ENCODE results near the gene CNNM1.

The CNNM1 gene

DNA sequence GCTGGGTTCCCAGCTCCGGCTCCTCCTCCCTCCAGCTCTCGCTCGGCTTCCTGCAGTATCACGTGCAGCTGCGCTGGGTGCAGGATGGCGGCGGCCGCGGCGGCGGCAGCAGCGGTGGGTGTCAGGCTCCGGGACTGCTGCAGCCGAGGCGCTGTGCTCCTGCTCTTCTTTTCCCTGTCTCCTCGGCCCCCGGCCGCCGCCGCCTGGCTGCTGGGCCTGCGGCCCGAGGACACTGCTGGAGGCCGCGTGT lies at the start of gene CNNM1:
Gene CNNM1 (plus strand): TSS at position 53 of the 250 bp plus-strand sequence. CDS start 32 bp downstream, at position 85.
- Mint-ChIP-seq H3K4me3 (peak within 1 kb of the TSS; percentile 41), H3K36me3 (ENCODE audit: low read depth) (peaks cover 4% of the 10 kb centered on the region), H3K27me3 (ENCODE audit: low read depth) (peaks cover 44% of the 10 kb centered on the region), H3K27ac (no peak within 1 kb of the TSS), H3K9me3 (no peaks in the 10 kb centered on the region), H3K4me1 (ENCODE audit: low read depth) (peaks cover 7% of the 10 kb centered on the region)

DNA sequence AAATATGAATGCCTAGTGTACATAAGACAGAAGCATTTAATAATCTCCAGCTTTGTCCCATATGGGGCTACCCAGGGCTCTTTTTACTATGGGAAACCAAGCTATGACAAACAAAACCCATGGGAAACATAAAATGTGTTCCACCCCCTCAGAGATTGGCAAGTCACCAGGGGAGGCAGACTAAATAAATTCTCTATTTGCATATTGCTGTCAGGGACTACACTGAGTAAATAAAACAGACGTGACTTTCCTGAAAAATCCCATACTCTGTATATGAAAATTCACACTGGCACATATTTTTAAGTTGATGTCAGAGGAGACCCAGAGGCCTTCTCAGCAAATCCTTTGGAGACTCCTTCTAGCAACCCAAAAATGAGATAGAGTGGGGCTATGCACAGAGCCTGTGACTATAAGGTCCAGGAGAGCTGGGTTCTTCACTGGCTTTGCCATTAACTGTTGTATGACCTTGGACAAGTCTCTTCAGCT lies 49.5 kb upstream of the CNNM1 start:
- H3K27ac Mint-ChIP-seq: no peak overlapping the region
- no peaks in the 10 kb centered on the region for H3K36me3 Mint-ChIP-seq (ENCODE audit: low read depth)
- no peaks in the 10 kb centered on the region for H3K4me1 Mint-ChIP-seq (ENCODE audit: low read depth)
- peaks cover 4% of the 10 kb centered on the region for H3K27me3 Mint-ChIP-seq (ENCODE audit: low read depth)
- no peak overlapping the region for H3K4me3 Mint-ChIP-seq
- peaks cover 8% of the 10 kb centered on the region for H3K9me3 Mint-ChIP-seq

GRCh38 chr10:99280472-99280871 lies 48.7 kb upstream of the CNNM1 start:
- Mint-ChIP-seq H3K27ac (no peak overlapping the region), H3K9me3 (peaks cover 8% of the 10 kb centered on the region), H3K27me3 (ENCODE audit: low read depth) (peaks cover 4% of the 10 kb centered on the region)

DNA sequence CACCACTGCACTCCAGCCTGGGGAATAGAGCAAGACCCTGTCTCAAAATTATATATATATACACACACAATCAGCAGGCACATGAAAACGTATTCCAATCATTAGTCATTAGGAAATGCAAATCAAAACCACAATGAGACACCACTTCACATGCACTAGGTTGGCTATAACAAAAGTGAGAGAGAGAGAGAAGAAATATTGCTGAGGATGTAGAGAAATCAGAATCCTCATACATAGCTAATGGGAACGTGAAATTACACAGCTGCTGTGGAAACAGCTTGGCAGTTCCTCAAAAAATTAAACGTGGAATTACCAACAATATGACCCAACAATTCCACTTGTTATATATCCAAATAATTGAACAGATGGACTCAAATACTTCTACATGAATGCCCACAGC lies 43.3 kb upstream of the CNNM1 start:
- Mint-ChIP-seq H3K4me3 (no peak overlapping the region), H3K36me3 (ENCODE audit: low read depth) (no peaks in the 10 kb centered on the region), H3K9me3 (peaks cover 8% of the 10 kb centered on the region), H3K27me3 (ENCODE audit: low read depth) (peaks cover 9% of the 10 kb centered on the region), H3K4me1 (ENCODE audit: low read depth) (no peaks in the 10 kb centered on the region), H3K27ac (no peak overlapping the region)

More at GRCh38 chr10:99280472-99280871, 48.7 kb upstream of the CNNM1 start:
- no peaks in the 10 kb centered on the region for H3K4me1 Mint-ChIP-seq (ENCODE audit: low read depth)
- H3K36me3 Mint-ChIP-seq (ENCODE audit: low read depth): no peaks in the 10 kb centered on the region
- no peak overlapping the region for H3K4me3 Mint-ChIP-seq

DNA sequence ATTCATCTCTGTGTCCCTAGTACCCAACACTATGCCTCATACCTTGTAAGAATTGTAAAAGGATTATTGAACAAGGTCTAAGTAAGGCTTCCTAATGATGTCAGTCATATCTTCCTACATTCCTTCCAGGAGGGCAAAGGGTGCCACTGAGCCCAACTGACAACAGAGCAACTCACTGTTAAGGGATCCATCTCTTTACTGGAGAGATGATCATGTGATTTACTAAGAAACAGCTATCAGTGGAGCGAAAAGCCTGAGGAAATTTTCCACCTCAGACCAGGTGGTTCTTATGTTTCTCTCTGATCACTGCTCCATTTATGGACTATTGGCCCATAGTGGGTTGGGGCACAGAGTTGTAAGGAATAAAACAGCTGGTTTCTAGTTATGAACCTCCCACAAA lies 38.9 kb upstream of the CNNM1 start:
- H3K4me3 Mint-ChIP-seq: no peak overlapping the region
- H3K9me3 Mint-ChIP-seq: no peaks in the 10 kb centered on the region
- H3K4me1 Mint-ChIP-seq (ENCODE audit: low read depth): no peaks in the 10 kb centered on the region
- no peaks in the 10 kb centered on the region for H3K36me3 Mint-ChIP-seq (ENCODE audit: low read depth)
- peaks cover 14% of the 10 kb centered on the region for H3K27me3 Mint-ChIP-seq (ENCODE audit: low read depth)
- no peak overlapping the region for H3K27ac Mint-ChIP-seq

GRCh38 chr10:99292159-99292558 lies 37.0 kb upstream of the CNNM1 start:
- Mint-ChIP-seq H3K27me3 (ENCODE audit: low read depth) (peaks cover 11% of the 10 kb centered on the region), H3K4me3 (no peak overlapping the region), H3K36me3 (ENCODE audit: low read depth) (no peaks in the 10 kb centered on the region), H3K9me3 (no peaks in the 10 kb centered on the region), H3K27ac (no peak overlapping the region), H3K4me1 (ENCODE audit: low read depth) (no peaks in the 10 kb centered on the region)

GRCh38 chr10:99296605-99297004 lies 32.6 kb upstream of the CNNM1 start:
- peaks cover 9% of the 10 kb centered on the region for H3K27me3 Mint-ChIP-seq (ENCODE audit: low read depth)

GRCh38 chr10:99297033-99297432 lies 32.1 kb upstream of the CNNM1 start:
- H3K4me3 Mint-ChIP-seq: no peak overlapping the region
- H3K9me3 Mint-ChIP-seq: no peaks in the 10 kb centered on the region
- H3K36me3 Mint-ChIP-seq (ENCODE audit: low read depth): no peaks in the 10 kb centered on the region
- no peaks in the 10 kb centered on the region for H3K4me1 Mint-ChIP-seq (ENCODE audit: low read depth)
- H3K27ac Mint-ChIP-seq: no peak overlapping the region
- peaks cover 9% of the 10 kb centered on the region for H3K27me3 Mint-ChIP-seq (ENCODE audit: low read depth)

More at GRCh38 chr10:99296605-99297004, 32.6 kb upstream of the CNNM1 start:
- Mint-ChIP-seq H3K4me3 (no peak overlapping the region), H3K4me1 (ENCODE audit: low read depth) (no peaks in the 10 kb centered on the region), H3K36me3 (ENCODE audit: low read depth) (no peaks in the 10 kb centered on the region), H3K27ac (no peak overlapping the region), H3K9me3 (no peaks in the 10 kb centered on the region)

- no peak overlapping the region for H3K4me3 Mint-ChIP-seq
- no peak overlapping the region for H3K27ac Mint-ChIP-seq
- no peaks in the 10 kb centered on the region for H3K4me1 Mint-ChIP-seq (ENCODE audit: low read depth)
- peaks cover 9% of the 10 kb centered on the region for H3K27me3 Mint-ChIP-seq (ENCODE audit: low read depth)
- no peaks in the 10 kb centered on the region for H3K36me3 Mint-ChIP-seq (ENCODE audit: low read depth)
- H3K9me3 Mint-ChIP-seq: peaks cover 5% of the 10 kb centered on the region
Observed at GRCh38 chr10:99303899-99304861, 25.0 kb upstream of the CNNM1 start.

- Mint-ChIP-seq H3K36me3 (ENCODE audit: low read depth) (no peaks in the 10 kb centered on the region), H3K27me3 (ENCODE audit: low read depth) (peaks cover 4% of the 10 kb centered on the region), H3K27ac (no peak overlapping the region), H3K4me1 (ENCODE audit: low read depth) (no peaks in the 10 kb centered on the region), H3K9me3 (peaks cover 7% of the 10 kb centered on the region), H3K4me3 (no peak overlapping the region)
Observed at GRCh38 chr10:99304862-99305229, 24.3 kb upstream of the CNNM1 start.

DNA sequence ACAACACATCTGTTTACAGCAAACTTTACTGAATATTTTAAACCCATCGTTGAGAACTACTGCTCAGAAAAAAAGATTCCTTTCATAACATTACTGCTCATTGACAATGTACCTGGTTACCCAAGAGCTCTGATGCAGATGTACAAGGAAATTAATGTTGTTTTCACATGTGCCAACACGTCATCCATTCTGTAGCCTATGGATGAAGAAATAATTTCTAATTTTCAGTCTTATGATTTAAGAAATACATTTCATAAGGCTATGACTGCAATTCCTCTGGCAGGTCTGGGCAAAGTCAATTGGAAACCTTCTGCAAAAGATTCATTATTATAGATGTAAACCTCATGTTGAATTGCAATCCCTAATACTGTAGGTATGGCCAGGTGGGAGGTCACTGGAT lies 16.7 kb upstream of the CNNM1 start:
- H3K27me3 Mint-ChIP-seq (ENCODE audit: low read depth): no peaks in the 10 kb centered on the region
- H3K9me3 Mint-ChIP-seq: peaks cover 7% of the 10 kb centered on the region
- no peaks in the 10 kb centered on the region for H3K36me3 Mint-ChIP-seq (ENCODE audit: low read depth)
- H3K4me1 Mint-ChIP-seq (ENCODE audit: low read depth): no peaks in the 10 kb centered on the region
- no peak overlapping the region for H3K27ac Mint-ChIP-seq
- H3K4me3 Mint-ChIP-seq: no peak overlapping the region

GRCh38 chr10:99315853-99316252 lies 13.3 kb upstream of the CNNM1 start:
- Mint-ChIP-seq H3K27ac (no peak overlapping the region), H3K36me3 (ENCODE audit: low read depth) (no peaks in the 10 kb centered on the region), H3K4me3 (no peak overlapping the region), H3K4me1 (ENCODE audit: low read depth) (no peaks in the 10 kb centered on the region), H3K9me3 (no peaks in the 10 kb centered on the region), H3K27me3 (ENCODE audit: low read depth) (peaks cover 4% of the 10 kb centered on the region)

GRCh38 chr10:99316374-99316773 lies 12.8 kb upstream of the CNNM1 start:
- no peak overlapping the region for H3K27ac Mint-ChIP-seq
- H3K4me3 Mint-ChIP-seq: no peak overlapping the region
- peaks cover 4% of the 10 kb centered on the region for H3K27me3 Mint-ChIP-seq (ENCODE audit: low read depth)
- H3K9me3 Mint-ChIP-seq: no peaks in the 10 kb centered on the region
- H3K4me1 Mint-ChIP-seq (ENCODE audit: low read depth): no peaks in the 10 kb centered on the region
- no peaks in the 10 kb centered on the region for H3K36me3 Mint-ChIP-seq (ENCODE audit: low read depth)

DNA sequence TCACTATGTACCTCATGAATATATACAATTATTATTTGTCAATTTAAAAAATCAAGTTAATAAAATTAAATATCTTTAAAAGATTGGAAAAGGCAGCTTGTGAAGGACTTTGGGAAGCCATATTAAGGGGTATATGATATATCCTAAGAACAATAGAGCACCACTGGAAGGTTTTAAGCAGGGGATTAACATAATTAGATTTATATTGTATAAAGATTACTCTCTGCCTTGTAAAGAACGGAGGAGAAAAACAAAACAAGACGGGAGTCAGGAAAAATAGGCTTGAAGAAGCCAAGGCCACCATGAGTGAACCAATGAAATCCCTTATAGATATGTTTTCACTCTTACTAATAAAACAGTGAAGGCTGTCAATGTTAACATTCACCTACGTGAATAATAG lies 11.1 kb upstream of the CNNM1 start:
- H3K9me3 Mint-ChIP-seq: no peaks in the 10 kb centered on the region
- no peak overlapping the region for H3K4me3 Mint-ChIP-seq
- H3K4me1 Mint-ChIP-seq (ENCODE audit: low read depth): no peaks in the 10 kb centered on the region
- H3K36me3 Mint-ChIP-seq (ENCODE audit: low read depth): no peaks in the 10 kb centered on the region
- H3K27ac Mint-ChIP-seq: no peak overlapping the region
- peaks cover 4% of the 10 kb centered on the region for H3K27me3 Mint-ChIP-seq (ENCODE audit: low read depth)

GRCh38 chr10:99318475-99318874 lies 10.7 kb upstream of the CNNM1 start:
- Mint-ChIP-seq H3K36me3 (ENCODE audit: low read depth) (no peaks in the 10 kb centered on the region), H3K27ac (no peak overlapping the region), H3K4me3 (no peak overlapping the region), H3K27me3 (ENCODE audit: low read depth) (peaks cover 7% of the 10 kb centered on the region), H3K9me3 (no peaks in the 10 kb centered on the region), H3K4me1 (ENCODE audit: low read depth) (no peaks in the 10 kb centered on the region)

Data from T-helper 1 cell treated with Interleukin-12 subunit alpha and Interleukin-12 subunit beta and Interleukin-4 antibody, amounts not matched to agents 30 μg/mL and 1 μg/mL, for 36 hours (primary cell).